ACHN (cell line): Measurements from ENCODE around the gene GUK1.
"Not testable (repeated sequence)": the region's sequence is repeated elsewhere in the genome, so short reads cannot be mapped to it uniquely, and the experiment has no call there.

Experiments
- DNase-seq: peaks from one replicate; pipeline ENCODE4 v3.0.0-alpha.2; 2015
- in situ Hi-C: cut with HindIII; loops from 2 replicates; pipeline ENCODE4 v1.10.0; 2017; ENCODE audit warnings: low sequenced_read_pairs, low pct_ligation_motif_present, low pct_unique_long_range_greater_than_20kb

GUK1 gene

DNA sequence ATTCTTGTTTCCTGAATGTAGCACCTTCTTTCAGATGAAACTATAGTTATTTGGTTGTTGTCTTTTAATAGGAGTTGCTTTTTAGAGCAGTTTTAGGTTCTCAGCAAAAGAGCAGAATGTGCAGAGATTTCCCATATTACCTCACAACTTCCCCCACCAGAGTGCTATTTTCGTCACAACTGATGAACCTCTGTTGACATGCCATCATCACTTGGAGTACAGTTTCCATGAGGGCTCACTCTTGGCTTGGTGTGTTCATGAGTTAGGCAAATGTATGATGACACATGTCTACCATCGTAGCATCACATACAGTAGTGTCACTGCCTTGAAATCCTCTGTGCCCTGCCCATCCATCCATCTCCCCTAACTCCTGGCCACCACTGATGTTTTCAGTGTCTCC is 29.3 kb downstream of the GUK1 start:
- DNase-seq: no peak
- in situ Hi-C loops: no loop called here

GRCh38 chr1:228170666-228171065 is 30.6 kb downstream of the GUK1 start:
- in situ Hi-C loops: no loop called here
- DNase-seq: no peak

DNA sequence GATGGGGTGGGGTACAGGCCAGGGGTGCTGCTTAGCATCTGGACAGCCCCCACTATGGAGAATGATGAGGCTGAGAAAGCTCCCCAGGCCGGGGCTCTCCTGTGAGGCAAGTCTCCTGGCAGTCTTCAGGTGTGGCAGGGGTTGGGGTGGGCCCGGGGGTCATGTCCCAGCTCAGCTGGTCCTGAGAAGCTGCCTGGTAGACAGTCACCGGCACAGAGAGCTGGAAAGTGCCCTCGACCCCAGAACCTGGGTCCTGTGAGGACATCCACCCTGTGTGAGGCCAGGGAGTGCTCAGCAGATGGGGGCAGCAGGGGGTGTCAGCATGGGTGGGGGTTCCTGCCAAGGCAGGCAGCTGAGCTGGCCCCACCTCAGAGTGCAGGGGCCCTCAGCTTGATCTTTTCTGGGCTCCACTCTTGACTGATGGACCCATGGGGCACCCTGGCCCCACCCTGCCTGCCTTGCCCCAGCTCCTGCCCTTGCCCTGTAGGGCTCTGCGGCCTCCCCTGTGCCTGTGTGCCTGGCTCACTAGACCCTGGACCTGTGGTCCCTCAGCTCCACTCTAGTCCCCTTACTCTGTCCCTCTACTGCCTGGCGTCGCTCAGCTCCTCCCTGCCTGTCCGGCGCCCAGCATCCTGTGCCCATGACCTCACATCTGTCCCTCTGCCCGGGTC is 31.3 kb downstream of the GUK1 start:
- no peak for DNase-seq
- in situ Hi-C loops: no loop called here

- DNase-seq: no peak
- in situ Hi-C loops: no loop called here
Measured at GRCh38 chr1:228172591-228173527, 32.8 kb downstream of the GUK1 start.

DNA sequence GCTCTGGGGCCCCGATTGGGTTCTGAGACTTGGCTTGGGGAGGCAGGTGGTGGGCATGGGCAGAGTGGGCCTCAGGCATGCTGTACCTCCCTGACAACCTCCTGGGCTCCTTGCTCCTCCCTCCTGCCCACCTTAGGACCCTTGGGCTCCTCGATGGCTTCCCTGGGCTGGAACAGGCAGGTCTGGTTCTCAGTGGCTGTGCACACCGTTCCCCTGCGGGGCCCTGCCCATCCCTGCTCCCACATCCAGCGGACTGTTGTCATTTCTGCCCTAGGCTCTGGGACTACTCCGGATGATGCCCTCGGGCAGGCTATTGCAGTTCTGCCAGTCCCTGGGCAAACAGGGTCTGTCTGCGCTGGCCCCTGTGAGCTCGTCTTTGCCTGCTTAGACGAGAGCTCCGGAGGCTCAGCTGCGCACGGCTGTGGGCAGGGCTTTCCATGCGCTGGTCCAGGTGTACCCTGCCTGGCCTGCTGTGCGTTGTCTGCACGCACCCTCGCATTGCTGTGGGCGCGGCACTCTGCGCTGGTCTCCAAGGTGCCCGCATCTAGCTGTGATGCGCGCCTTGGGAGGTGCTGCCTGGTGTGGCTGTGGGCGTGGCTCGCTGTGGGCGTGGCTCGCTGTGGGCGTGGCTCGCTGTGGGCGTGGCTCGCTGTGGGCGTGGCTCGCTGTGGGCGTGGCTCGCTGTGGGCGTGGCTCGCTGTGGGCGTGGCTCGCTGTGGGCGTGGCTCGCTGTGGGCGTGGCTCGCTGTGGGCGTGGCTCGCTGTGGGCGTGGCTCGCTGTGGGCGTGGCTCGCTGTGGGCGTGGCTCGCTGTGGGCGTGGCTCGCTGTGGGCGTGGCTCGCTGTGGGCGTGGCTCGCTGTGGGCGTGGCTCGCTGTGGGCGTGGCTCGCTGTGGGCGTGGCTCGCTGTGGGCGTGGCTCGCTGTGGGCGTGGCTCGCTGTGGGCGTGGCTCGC is 33.7 kb downstream of the GUK1 start:
- DNase-seq, in situ Hi-C loops: not testable (repeated sequence)

DNA sequence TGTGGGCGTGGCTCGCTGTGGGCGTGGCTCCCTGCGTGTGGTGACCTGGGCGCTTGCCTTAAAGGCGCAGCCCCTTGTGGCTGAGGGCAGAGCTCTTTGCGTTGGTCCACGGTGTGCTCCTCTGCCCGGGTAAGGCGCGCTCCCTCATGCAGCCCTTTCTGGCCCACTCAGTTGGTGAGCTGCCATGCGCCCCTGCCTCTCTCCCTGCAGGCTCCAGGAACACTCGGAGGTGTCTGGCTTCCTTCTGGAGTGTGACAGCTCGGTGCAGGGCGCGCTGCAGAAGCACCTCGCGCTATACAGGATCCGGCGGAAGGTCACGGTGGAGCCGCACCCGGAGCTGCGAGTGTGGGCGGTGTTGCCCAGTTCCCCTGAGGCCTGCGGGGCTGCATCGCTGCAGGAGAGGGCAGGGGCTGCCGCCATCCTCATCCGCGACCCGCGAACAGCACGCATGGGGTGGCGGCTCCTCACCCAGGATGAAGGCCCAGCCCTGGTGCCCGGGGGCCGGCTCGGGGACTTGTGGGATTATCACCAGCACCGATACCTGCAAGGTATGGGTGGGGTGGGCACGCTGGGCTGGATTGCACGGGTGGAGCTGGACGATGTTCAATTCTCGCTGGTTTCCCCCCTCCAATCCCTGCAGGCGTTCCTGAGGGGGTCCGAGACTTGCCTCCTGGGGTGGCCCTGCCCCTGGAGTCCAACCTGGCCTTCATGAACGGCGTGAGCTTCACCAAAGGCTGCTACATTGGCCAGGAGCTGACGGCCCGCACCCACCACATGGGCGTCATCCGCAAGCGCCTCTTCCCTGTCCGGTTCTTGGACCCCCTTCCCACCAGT is 34.6 kb downstream of the GUK1 start:
- in situ Hi-C loops: no loop called here
- DNase-seq: no peak

DNA sequence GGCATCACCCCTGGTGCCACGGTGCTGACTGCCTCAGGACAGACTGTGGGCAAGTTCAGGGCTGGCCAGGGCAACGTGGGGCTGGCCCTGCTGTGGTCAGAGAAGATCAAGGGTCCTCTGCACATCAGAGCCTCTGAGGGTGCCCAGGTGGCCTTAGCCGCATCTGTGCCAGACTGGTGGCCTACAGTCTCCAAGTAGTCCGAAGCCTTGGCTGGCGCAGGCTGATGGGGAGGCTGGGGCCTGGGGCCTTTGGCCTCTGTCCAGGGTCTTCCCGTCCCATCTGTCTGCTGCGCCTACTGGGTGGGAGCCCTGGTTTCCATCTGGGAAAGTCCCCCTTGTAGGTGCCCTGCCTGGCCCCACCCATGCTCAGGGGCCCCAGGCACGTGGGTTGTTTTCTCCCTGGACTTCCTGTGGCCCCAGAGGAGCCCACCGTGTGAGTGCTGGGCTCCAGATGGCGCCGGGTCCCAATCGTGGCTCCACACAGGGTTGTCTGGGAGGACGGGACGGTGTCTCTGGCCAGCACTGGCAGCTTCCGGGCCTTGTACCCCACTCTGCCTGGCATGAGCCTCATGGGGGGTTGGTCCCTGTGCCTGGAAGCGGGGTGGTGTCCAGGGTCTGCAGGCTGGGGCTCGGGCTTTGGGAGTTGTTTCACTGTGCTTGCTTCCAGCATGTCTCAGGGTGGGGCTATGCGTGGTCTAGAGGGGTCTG is 35.4 kb downstream of the GUK1 start:
- no peak for DNase-seq

GRCh38 chr1:228176024-228176395 is 35.9 kb downstream of the GUK1 start:
- no peak for DNase-seq
- in situ Hi-C loops: no loop called here

More for the DNA sequence above, 35.4 kb downstream of the GUK1 start:
- in situ Hi-C loops: no loop called here

- DNase-seq: no peak
- in situ Hi-C loops: no loop called here
Measured at GRCh38 chr1:228176461-228177182, 36.5 kb downstream of the GUK1 start.

GRCh38 chr1:228177183-228177475 is 37.0 kb downstream of the GUK1 start:
- DNase-seq: no peak
- in situ Hi-C loops: no loop called here

DNA sequence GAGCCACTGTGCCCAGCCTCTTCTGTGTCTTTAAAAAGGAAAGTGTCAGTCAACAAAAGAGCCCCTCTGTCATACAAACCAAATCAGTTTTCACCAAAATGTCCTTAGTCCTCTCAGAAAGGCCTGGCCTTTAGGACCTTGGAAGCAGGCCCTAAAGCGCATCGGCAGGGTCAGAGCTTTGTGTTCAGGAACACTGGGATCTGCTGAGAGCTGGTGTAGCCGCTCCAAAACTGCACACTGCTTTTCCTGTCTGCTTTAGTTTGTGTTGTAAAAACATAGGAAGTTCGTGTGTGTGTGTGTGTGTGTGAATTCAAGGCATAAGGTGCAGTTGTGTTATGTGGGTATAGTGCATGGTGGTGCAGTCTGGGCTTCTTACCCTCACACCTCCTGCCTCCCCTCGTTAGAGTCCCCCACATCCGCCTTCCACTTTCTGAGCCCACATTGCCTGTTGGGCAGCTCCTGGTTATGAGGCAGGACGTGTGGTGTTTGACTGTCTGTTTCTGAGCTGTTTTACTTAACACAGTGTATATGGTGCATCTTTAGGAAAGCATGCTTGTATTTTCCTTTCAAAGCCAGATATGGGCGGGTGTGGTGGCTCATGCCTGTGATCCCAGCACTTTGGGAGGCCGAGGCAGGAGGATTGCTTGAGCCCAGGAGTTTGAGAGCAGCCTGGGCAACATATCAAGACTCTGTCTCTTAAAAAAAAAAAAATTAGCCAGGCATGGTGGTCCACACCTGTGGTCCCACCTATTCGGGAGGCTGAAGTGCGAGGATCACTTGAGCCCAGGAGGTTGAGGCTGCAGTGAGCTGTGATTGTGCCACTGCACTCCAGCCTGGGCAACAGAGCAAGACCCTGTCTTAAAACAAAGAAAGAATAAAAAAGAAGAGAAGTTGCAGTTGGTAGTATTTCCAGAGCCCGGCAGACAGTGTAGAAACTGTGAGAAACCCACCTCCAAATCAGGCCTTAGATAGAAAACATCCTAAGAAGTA is 37.9 kb downstream of the GUK1 start:
- no peak for DNase-seq
- in situ Hi-C loops: no loop called here

DNA sequence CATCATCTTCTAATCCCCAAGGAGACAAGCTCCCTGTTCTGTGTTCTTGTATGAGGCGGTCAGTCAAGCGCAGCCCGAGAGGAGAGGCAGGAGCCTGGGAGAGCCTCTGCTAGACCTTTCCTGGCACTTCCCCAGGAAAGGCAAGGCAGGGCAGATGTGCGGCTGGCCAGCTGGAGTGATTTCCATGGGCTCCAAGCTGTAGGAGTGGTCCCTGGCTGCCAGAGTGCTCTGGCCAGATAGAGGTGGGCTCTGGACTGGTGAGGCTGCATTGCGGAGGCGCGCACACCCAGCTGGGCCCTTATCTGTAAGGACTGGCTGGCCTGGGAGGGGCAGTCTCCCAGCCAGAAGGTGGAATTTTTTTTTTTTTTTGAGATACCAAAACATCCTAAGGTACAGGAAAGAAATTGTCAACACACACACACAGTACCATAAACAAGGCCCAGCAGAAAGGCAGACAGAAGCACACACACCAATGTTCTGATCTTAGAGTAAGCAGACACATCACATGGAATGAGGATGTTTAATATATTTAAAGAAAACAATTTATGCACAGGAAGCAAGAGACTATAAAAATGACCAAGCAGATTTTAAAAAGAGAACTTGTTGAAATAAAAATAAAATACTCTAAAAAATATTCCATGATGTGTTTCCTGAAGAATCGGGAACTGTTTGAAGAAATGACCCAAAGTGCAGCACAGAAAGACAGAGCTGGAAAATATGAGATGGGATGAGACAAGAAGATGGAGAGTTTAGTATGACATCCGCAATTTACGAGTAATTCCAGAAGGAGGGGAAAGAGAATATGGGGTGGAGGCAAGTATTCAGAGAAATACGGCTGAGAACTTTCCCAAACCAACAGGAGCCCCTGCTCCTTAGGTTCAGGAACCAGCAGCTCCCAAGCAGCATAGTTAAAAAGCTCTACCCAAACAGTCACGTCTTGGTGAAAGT is 38.9 kb downstream of the GUK1 start:
- DNase-seq: no peak
- in situ Hi-C loops: no loop called here

DNA sequence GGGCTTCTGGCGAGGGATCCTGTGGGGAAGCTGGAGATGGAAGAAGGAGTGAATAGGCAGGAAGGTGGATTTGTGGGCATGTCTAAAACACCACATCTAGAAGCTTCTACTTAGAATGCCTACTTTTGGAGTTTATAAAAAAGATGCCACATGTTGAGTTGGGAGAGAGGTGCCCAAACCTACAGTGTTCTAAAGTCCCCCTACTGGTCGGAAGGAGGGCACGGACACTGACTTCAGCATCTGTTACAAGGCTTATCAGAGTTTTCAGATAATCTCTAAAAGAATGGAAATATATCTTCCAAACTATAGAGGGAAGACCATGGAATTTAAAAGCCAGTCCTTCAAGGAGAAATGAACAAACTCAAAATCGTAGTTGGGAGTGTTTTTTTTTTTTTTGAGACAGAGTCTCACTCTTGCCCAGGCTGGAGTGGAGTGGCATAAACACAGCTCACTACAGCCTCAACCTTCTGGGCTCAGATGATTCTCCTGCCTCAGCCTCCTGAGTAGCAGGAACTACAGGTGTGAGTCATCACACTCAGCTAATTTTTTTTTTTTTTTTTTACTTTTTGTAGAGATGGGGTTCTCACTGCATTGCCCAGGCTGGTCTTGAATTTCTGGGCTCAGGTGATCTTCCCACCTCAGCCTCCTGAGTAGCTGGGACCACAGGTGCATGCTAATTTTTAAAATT is 40.3 kb downstream of the GUK1 start:
- DNase-seq: peak; percentile 16
- in situ Hi-C loops: no loop called here

GRCh38 chr1:228180959-228181644 is 41.0 kb downstream of the GUK1 start:
- no peak for DNase-seq
- in situ Hi-C loops: no loop called here
